ENCODE data around the gene ALG10B. TPM values are rescaled to one million over a fixed set of nuclear protein-coding genes. Genes with fewer than 3 reads are reported as not detected.

ALG10B gene, protein sequence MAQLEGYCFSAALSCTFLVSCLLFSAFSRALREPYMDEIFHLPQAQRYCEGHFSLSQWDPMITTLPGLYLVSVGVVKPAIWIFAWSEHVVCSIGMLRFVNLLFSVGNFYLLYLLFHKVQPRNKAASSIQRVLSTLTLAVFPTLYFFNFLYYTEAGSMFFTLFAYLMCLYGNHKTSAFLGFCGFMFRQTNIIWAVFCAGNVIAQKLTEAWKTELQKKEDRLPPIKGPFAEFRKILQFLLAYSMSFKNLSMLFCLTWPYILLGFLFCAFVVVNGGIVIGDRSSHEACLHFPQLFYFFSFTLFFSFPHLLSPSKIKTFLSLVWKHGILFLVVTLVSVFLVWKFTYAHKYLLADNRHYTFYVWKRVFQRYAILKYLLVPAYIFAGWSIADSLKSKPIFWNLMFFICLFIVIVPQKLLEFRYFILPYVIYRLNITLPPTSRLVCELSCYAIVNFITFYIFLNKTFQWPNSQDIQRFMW
- 13.8 TPM for total RNA-seq

DNA sequence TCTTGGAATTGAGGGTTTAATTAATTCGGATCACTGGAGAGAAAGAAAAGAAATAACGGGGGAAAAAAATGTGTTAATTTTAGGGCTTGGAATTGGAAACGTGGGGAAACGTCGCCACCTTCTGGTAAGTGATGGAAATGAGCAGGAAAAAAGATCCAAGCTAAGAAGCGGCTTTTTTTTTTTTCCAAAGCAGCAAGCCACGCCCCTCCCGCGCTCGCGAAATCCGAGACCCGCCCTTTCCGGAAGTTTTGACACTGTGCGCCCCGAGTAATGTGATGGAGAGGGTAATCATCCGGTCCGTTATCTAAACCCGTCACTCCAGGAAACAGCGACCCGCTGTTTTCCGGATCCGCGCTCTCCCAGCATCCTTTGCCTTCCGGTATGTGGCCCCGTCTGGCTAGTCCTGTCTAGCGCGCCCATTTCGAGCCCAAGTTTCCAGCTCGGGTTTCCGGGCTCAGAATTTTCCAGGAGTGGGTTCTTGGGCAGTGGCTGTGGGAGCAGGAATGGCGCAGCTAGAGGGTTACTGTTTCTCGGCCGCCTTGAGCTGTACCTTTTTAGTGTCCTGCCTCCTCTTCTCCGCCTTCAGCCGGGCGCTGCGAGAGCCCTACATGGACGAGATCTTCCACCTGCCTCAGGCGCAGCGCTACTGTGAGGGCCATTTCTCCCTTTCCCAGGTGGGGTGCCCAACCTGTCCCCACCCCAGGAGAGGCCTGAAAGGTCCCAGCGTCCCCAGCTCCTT, at the start of gene ALG10B:
ALG10B (plus strand) TSS at position 384 of the 739 bp plus-strand sequence; CDS start at position 504, 120 bp downstream.

Small RNAs within 50 kb of the gene (small RNA-seq; reads per million reads assigned to genes)
- gene RF00019 (ENCODE audit: low replicate concordance), result not detected
